GM18867 (cell line): Measurements from ENCODE around the gene SPEF2.

Experiments used
- ATAC-seq: cut with Tn5 transposase; IDR thresholded peaks from one replicate; pipeline ENCODE4 v1.9.1; 2021; ENCODE audit warnings: mild to moderate bottlenecking, moderate library complexity; ENCODE audit not compliant: unreplicated experiment

Gene SPEF2

DNA sequence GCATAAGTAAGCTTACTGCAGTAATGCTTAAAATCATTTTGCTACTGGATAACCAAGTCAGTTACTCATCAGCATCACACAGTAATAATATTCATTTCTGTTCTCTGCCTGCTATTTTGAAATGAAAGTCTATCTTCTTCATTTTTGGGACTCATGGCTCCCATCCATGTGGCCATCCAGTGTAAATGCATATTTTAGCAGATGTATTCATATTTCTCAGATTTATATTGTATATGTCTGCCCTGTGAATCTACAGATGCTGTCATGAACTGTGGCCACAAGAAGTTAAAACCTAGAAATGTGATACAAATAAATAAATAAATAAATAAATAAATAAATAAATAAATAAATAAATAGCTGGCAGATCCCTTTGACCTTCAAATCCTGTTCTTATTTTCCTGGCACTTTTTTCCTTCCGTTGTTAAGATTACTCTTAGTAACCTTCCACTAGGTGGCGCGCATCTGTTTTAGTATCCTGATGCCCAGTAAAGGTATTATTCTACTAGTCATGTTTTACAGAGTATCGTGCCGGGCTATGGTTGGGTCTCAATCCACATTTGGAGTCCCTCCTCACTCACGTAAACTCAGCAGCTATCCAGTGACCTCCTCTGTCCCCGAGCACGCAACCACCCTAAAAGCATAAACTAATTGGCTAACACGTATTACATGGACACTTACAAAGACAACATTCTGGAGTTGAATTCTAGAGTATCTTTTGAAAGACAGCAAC, 159.9 kb downstream of the SPEF2 start:
- ATAC-seq = peak; percentile 76

DNA sequence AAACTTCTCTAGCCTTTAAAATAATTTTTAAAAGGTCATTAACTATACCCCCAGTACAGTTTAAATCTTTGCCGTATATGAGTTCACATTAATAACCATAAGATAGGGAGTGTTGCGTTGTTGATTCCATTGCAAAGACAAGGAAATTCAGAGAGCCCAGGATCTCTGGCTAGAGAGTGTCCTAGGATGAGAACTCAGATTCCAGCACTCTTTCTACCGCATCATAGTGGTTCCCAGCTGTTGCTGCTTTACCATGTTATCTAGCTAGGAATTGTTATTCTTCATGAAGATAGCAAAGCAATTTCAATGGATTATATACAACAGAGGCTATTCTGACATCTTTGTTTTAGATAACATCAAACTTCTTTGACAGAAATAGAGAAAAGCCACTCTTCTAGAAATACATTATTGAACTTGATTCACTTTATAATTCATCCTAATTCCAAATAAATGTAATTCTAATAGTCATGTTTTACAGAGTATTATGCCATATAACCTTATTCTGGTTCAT, 160.7 kb downstream of the SPEF2 start:
- no peak for ATAC-seq

DNA sequence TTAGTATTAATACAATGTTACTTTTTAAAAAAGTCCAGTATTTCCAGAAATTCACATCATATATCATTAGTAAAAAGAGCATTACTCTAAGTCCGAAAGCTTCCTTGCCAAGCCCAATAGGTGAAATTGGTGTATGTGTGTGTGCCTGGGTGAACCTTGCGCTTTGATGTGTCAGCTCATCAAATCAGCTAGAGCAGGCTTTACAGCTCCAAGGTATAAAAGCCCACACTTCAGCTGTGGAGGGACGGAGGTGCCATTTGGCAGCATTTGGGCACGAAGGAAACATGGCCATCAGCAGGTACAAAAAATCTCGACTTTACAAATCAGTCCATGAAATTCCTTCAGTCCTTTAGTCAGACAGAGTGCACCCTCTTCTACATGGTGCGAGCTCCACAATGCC, 162.6 kb downstream of the SPEF2 start:
- ATAC-seq = no peak

DNA sequence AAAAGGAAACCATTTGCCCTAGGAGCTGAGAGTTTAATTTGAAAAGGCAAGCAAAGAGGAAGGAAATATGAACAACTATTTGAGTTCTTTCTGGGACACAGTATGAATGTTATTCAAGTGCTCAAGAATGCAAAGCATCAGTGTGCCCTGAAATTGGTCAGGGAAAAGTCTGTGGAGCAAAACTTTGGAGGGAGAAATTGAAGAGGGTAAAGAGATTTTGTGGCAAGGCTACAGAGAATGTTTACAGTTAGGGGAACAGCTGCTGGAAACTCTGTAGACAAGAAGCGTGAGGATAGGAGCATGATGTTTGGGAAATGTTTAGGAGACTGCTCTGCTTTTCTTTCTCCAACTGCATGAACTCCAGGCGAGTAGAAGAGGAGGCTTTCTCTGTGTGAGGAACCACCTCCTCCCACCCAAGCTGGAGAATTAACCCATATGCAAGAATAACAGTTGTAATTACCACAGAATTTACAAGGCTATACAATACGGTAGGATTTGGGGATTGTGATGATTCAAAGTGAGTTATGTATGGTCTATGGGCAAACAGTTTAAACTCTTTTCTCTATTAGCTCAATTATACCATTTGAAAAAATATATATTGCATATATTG, 163.6 kb downstream of the SPEF2 start:
- no peak for ATAC-seq

DNA sequence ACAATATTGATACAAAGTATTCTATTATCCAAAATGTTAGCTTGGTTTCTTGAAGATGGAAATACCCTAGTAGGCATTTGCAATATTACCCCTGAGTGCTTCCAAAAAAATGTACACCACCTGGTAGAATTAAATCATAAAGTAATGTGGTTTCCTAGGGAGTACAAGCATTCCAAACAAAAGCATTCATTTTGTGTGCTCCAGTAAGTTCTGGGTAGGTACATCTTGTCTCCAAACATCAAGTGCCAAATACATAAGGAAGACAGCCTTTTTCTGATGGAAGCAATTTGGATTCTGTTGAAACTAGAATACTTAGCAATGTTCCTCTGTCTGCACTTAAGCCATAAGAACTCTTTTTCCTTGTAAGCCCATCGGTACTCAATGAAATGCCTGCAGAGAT, 165.9 kb downstream of the SPEF2 start:
- ATAC-seq = no peak

DNA sequence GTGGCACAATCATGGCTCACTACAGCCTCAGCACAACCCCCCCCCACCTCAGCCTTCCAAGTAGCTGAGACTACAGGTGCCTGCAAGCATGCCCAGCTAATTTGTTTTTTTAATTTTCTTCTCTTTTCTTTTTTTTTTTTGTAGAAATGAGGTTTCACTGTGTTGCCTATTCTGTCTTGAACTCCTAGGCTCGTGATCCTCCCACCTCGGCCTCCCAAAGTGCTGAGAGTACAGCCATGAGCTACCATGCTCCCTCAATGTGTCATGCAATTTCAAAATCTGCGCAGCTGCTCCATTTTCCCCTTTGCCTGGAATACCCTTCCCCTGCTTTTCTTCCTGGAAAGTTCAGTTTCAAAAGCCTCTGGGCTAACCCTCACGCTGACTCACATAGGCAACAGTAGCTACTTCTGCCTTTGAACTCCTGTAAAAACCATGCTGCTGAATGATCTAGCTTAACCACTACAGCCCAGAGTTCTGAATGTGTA, 168.0 kb downstream of the SPEF2 start:
- no peak for ATAC-seq

DNA sequence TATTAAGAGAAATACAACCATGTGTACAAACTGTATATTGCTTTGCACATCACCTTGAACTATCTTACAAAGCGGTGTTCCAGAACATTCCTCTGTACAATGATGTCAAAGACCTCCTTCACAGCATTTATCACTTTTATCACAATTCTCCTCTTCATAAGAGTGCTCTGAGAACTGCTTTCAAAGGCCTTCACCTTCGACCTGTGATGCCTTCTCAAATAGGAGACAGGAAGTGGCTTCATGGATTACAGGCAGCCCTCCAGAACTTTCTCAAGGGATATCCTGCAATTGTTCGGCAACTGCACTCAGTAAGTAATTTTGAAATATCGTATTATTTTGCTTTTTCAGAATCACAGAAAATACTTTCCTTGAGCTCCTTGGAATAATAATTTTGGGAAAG, 171.1 kb downstream of the SPEF2 start:
- ATAC-seq = no peak

DNA sequence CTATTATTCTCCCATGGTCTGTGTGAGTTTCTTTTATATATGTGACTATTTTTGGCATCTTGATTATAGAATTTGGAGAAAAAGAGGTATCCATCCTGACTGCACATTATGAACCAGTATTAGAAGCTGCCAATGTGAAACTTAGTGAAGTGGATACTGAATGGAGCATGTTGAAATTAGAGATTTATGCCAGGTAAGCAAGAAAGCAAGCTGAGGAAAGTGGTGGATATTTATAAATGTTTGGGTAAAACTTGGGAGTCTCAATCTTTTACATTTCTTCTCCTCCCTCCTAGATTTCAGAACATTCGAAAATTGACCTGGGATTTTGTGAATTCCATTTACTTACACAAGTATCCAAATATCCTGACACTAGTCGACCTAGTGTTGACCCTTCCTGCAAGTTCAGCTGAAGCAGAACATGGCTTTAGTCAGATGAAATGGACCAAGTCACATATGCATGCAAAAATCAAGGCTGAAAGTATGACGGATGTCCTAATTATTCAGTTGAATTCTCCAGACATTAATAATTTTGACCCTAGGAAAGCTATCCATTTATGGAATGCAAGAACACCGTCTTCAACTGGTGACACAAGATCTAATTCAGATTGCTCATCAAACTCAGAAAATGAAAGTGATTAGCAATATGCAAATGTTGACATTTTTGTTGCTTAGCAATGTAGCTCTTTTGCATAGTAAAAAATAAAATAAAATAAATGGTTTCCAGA, 172.2 kb downstream of the SPEF2 start:
- ATAC-seq = peak; percentile 52

DNA sequence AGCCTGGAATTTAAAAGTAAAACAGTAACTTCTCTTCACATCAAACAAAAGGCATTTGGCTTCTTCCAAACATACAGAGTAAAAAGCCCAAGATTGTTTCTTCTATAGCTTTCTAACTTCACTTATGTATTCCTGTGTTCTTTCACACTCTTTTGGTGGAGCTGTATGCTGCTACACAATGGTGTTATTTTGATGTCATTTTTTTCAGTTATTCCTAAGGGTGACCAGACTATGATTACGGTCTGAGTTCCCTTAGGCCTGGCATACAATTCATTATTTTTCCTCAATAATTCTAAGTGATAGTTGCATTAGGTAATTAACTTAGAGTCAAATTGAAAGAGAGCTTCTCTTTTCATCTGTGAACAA, 172.8 kb downstream of the SPEF2 start:
- peak; percentile 28 for ATAC-seq

DNA sequence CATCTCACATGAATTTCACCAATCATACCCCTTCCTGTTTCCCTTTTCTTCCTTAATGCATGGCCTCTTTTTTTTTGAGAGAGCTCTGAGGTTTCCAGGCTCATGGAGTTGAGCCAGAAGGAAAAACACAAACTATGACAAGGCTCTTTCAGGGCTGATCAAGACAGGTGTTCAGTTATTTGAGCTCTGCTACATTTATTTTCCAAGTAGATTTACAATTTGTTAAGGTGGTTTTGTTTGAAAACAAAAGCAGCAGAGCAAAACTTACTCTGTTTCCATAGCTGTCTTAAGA, 176.6 kb downstream of the SPEF2 start:
- no peak for ATAC-seq

DNA sequence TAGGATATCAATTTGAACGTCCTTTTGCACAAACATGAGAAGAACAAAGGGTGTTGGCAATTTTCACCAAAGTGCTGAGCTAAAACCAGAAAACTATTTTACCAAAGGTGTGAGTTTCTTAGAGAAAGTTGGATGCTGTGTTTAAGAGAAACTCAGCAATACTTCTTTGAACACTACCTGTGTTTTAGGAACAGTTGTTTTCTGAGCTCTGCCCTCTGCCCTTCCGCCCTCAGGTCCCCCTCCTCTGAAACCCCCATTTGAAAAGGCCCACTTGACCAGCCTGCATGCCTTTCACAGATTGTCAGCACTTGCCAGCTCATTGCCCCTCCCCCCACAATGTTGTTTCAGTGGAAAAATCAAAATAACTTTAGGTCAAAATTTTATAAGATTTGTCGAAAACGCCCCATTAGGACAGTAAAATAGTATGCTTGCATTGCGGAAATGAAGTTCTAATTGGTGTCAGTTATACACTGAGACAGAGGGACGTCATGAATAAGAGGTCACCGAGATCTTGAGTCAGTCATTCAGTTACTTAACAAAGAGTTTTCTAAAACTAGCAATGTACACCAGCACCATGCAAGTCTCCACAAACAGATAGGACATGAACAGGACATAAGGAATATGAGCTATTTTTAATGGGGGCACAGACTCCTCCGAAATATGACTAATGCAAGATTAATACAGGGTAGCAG, 177.2 kb downstream of the SPEF2 start:
- ATAC-seq = no peak

DNA sequence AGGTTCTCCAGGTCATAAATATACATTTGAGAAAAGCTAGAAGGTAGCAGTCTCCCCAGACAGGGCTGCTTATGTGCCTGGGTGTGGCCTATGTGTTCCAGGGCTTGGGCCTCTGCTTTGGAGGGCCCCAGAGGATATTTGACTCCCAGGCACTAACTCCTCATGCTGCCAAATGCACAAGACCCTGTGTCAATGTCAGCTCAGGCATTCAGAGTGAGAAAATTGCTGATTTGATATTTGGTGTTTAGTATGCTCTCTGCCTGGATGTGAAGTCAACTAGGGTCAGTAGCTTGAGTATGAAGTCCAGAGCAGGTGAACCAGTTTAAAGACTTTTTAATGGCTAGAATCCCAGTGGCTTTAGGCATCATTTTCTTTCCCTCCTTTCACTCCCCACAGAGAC, 181.5 kb downstream of the SPEF2 start:
- ATAC-seq = no peak

DNA sequence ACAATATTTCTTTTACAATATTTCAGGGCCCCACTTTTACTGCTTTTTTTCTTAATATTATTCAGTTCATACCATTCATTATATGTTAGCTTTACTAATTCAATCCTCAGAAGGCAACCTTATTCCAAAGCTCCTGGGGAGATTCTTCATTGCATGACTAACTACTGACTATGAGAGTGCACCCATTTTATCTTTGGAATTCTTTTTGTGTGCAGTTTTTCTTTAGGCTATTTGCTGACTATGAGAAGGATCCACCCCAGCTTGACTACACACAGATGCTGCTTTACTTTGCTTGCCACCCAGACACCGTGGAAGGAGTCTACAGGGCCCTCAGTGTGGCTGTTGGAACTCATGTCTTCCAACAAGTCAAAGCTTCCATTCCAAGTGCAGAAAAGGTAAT, 182.1 kb downstream of the SPEF2 start:
- no peak for ATAC-seq

DNA sequence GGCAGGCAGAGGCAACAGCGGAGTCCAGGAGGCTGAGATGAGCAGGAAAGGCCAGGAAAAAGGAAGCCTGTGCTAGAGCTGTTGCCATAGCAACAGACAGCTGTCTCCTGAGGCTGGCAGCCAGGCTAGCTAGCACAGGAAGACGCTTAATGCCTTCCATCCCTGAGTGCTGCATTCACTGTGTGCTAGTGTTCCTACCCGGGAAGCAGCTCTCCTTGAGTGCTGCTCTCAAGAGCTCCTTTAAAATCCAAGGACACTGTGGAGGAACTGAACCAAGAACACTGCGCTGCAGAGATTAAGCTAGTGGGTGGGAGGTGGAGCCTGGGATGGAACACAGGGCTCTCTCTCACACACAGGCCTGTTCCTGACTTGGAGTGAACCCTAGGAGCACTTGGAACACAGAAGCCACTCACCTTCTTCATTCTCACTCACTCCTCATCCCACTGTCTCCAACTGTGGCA, 185.6 kb downstream of the SPEF2 start:
- ATAC-seq = no peak

DNA sequence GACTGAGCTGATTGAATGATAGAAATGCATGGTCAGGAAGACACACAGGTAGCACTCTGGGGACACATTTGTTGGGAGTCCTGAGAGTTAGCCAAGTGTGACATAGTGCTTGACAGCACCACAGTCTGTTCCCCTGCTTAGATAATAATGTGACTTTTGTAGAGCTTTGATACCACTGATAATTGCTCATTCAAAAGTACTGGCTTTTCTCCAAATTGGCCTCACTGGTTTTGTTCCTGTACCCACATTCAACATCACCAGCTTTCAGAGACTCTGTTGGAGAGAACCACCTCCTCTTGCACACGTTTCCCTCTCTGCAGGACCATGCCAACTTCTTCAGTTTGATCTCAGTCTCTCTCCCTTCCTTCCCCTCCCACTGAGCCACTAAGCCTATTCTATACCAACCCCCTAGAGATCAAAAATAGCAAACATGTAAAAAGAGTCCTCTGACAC, 186.6 kb downstream of the SPEF2 start:
- no peak for ATAC-seq

DNA sequence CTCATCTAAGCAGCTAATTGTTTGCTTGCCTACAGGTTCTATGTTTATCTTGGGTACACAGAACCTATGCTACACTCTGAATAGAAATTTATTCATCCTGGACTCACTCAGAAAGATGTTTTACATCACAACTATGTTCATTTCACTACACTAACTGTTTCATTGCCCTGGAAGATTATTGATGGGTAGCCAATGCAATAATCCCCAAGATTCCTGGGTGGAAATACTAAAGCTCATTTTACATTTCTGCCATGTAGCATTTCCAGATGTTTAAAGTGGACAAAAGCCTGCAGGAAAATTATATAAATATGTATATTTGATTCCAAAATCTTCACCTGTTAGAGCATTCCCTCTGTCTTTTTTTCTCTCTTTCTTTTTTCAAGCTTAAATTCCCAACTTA, 187.2 kb downstream of the SPEF2 start:
- ATAC-seq = no peak

DNA sequence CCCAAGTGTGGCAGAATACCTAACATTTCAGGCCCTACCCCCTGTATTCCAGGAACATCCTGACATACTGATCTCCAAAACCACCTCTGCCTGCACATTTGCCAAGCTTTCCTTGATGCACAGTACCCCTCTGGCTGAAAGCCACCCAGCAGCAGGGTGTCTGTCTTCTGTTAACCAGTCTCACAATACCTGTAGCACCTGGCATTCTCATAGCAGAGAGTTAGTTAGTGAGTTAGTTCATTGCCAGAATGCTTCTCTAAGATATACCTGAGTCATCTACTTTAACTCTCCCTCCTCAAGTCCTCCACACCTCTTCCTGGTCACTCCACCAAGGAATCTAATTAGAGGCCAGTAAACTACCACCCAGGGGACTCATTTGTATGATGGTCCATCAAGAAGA, 192.9 kb downstream of the SPEF2 start:
- no peak for ATAC-seq

DNA sequence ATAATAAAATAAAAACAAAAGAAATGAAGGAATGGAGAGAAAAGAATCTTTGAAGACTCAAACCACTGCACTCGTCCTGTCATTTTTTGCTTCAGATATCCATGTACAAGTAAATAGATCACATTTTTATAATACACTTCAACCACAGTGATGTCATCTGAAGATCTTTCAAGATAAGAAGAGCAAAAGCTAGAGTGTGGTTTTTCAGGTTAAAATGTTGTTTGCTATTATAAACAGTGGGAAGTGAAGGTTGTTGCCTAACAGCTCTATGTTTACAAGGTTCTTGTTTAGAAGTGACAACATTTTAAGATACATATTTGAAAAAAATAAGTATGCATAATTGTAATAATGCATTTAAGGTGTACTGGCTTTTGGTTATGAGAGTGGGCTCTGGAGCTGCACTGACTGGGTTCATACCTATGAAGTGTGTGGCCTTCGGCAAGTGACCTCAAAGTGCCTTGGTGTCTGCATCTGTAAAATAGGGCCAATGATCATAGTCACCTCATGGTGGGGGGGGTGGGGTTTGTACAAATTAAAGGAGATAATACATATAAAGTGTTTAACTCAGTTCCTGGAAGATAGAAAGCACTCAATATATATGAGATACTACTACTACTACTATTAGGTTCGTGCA, 193.6 kb downstream of the SPEF2 start:
- ATAC-seq = no peak

DNA sequence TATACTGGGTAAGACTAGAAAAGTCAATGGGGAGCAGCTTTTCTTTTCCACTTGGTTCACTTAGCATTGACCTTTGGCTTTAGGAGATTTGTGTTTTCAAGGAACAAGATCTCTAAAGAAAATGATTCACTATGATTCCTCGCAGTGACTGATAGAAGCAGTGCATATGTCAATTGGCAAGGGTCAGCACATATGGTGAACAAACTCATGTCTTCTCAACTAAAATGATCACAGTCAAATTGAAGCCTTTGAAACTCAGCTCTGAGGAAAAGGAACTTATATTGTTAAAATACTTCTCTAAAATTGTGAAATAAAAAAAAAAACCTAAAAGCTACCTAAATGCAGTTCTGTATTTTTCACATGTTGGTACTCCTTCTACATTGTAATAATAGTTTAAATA, 195.9 kb downstream of the SPEF2 start:
- ATAC-seq = no peak

DNA sequence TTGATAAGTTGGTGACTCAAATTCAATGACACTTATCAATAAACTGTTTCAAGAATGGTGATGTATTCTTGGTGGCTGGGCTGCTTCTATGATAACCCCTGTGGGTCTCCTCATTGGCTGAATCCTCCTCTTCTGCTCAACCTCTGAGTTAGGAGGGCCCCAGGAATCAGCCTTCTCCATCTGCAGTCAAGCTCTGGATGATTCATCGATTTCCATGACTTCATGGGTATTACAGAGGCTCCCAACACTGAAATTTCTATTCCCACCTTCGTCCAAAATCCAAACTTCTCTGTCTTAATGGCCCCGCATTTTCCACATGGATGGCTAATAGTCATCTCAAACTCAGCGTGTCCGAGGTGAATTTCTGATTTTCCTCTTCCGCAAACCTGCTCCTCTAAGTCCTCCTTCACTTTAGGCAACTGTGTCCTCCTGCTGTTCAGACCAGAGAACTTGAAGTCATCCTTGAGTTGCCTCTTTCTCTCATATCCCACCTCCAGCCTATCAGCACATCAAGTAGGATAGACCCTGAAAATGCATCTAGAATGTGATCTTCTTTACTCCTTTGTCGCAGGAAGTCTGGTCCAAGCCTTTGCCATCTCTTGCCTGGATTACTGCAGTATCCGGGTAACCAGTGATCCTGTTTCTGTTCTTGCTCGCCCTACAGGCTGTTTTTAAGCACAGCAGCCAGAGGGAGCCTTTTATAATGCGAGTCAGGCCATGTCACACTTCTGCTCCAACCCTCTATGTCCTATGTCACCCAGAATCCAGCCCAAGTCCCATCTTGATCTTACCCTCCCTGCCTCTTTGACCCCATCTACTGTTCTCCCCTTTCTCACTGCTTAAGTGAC, 197.7 kb downstream of the SPEF2 start:
- ATAC-seq = peak; percentile 72
